DND-41 (cell line): Measurements from ENCODE around the gene UBA3.

Source experiments
- EZH2 ChIP-seq: IDR thresholded peaks from 3 replicates; pipeline ENCODE4 v1.6.1; 2012; ENCODE audit warnings: borderline replicate concordance, low read depth, mild to moderate bottlenecking, moderate library complexity, low read length, inconsistent platforms; ENCODE audit not compliant: severe bottlenecking
- TF ChIP-seq, protein P1 (sequence below): IDR thresholded peaks from 2 replicates; pipeline ENCODE4 v1.5.1; 2012; ENCODE audit warnings: borderline replicate concordance, low read length, moderate library complexity, mild to moderate bottlenecking; ENCODE audit not compliant: poor library complexity, severe bottlenecking; ENCODE audit errors: extremely low read depth

DNA sequence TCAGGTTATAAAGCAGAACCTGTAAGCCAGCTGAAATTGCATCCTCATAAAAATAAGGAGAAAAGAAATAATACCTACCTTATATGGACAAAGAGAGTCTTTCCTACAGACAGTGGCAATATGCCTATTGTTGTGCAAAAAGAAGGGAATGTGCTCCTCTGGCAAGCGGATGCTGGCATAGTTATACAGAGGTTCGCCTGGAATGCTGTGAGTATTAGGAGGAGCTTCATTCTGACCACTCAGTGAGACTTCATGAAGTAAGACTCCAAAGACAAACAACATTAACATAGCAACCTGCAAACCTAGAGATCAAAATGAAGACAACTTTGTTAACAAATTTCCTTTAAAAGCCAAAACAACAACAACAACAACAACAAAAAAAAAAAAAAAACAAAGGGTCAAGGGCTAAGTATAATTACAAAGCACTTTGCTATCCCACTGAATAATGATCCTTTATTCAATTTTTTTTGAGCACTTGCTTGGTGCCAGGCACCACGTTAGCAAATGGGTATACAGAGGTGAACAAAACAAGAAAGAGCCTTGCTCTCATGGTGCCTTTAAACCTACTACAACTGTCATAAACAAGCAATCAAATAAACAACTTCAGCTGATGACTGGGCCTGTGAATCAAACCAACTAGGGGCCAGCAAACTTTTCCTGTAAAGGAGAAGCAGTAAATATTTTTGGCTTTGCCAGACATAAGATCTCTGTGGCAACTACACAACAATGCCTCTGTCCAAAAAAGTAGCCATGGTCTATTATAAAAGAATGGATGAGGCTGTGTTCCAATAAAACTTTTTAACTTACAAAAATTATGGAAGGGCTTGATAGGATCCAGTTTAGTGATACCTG, 70.4 kb downstream of the UBA3 start:
- TF ChIP-seq, protein P1, sequence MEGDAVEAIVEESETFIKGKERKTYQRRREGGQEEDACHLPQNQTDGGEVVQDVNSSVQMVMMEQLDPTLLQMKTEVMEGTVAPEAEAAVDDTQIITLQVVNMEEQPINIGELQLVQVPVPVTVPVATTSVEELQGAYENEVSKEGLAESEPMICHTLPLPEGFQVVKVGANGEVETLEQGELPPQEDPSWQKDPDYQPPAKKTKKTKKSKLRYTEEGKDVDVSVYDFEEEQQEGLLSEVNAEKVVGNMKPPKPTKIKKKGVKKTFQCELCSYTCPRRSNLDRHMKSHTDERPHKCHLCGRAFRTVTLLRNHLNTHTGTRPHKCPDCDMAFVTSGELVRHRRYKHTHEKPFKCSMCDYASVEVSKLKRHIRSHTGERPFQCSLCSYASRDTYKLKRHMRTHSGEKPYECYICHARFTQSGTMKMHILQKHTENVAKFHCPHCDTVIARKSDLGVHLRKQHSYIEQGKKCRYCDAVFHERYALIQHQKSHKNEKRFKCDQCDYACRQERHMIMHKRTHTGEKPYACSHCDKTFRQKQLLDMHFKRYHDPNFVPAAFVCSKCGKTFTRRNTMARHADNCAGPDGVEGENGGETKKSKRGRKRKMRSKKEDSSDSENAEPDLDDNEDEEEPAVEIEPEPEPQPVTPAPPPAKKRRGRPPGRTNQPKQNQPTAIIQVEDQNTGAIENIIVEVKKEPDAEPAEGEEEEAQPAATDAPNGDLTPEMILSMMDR = no peak
- no peak for TF ChIP-seq EZH2
